NCI-H2171 treated with DMSO at 0.1 percent for 48 hours (cell line): Measurements from ENCODE around the gene BCL2.
A peak's percentile ranks its signal among the peaks of the same experiment; 100 is the strongest.

Experiments
- DNase-seq: peaks from one replicate; lab custom pipeline; 2025; lab: John Stamatoyannopoulos, UW

Gene BCL2

GRCh38 chr18:63140038-63140450 is 179.5 kb downstream of the BCL2 start:
- no peak for DNase-seq

DNA sequence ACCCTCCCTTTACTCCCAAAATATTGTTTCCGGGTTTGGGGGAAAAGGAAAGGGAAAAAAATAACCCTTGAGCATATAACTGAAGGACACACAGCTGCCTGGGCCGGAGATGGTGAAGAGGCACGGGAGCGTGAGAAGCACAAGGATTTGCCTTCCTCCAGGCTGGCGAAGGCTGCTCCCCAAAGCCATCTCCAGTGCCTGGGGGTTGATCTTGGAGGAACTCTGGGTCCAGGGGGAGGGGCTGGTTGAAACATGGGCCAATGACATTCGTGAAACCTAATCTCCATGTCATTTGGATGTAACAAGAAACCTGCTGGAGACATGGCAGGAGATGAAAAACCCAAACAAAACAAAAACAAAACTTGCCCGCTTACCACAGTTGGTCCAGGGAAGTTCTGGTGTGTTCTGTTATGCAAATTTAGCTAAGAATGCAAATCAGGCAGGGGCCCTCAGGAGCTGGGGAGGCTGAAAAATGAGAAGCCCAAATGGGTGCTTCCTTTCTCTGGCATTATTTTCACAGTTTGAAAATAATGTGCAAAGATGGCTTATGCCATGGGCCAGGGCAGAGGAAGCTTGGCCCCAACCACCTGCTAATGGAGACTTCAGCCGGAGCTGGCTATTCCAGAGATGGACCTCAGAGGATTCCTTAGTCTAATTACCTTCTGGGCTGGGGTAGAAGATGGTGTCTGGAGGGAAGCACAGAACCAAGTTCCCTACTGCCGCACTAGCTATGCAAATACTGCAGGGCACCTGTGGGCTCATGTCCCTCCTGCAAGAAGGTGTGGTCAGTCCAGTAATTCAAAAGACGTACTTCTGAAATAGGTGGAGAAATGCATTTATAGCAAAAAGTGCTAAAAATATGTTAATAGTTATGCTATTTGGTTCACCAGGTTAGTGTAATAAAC is 180.9 kb downstream of the BCL2 start:
- peak; percentile 81 for DNase-seq

- peak; percentile 70 for DNase-seq
These were observed 181.6 kb downstream of the BCL2 start for GRCh38 chr18:63137999-63138435.

DNA sequence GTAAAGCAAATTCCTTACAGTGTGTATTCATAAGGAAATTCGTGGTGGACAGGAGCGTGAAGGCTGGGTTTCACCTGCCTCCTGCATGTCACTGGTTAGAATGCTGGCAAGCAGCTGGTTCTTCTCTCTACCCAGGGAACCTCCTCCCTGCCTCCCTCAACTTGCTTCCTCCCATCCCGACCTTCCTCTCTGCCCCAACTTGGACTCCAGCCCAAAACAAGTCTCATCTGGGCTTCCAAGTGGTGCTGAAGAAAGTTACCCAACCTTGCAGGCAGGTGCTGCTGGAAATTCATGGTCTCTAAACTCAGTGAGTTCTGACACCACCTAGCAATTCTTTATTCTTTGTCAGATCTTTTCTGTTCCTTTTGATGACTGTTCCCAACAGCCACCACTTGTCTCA is 184.5 kb downstream of the BCL2 start:
- no peak for DNase-seq

DNA sequence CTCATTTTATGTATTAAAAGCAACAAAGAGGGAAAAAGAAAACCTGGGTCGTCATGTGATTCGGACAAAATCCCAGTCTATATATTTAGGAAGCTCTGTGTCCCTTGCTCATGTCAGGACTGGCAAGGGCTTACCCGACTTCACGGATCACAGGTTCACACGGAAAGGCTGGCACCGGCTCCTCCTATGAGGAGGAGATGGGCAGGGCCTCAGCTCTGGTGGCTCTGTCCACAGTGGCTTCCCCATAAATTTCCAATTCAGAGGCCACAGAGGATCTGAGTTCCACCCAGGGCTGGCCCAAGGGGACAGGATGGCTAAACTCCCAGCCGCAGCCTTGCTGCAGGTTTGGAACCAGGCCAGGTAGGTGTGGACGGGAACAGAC is 186.8 kb downstream of the BCL2 start:
- no peak for DNase-seq

GRCh38 chr18:63131959-63132818 is 187.4 kb downstream of the BCL2 start:
- DNase-seq, result no peak

DNA sequence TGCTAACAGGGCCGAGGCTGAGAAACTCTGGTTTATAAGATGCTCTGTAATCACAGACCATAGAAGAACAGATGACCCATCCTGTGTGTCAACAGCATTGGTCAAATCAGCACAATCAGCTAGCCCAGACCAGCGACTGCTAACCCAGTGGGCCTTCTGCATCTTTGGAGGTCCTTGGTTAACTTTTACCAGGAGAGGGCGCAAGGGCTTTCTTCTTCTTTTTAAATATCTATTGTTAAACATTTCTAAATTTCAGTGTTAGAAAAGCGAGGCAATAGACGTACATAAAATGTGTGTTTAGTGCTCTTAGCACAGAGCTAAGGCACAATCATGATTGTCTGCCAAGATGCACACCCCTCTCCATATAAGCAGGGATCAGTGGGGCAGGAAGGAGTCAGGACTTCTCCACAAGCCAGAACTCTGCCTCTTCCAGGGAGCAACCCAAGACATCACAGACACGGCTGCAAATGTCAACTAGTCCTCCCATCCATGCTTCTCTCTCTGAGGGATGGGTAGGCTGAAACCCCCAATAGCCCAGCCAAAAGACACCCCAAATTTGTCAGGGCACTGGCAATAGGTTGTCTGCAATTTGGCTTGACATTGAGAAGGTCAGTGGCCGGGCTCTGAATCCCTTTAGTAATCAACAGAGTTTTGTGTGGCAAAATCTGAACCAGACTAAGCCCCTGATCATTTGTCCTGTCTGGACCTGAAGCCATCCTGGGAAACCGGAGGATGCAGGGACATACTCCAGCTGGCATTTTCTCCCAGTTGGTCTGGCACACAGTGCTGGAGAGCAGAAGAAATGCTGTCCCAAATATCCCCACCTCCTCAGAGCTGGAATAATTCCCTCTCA is 188.2 kb downstream of the BCL2 start:
- DNase-seq, result no peak

- no peak for DNase-seq
These were observed 189.4 kb downstream of the BCL2 start for GRCh38 chr18:63130176-63130575.

DNA sequence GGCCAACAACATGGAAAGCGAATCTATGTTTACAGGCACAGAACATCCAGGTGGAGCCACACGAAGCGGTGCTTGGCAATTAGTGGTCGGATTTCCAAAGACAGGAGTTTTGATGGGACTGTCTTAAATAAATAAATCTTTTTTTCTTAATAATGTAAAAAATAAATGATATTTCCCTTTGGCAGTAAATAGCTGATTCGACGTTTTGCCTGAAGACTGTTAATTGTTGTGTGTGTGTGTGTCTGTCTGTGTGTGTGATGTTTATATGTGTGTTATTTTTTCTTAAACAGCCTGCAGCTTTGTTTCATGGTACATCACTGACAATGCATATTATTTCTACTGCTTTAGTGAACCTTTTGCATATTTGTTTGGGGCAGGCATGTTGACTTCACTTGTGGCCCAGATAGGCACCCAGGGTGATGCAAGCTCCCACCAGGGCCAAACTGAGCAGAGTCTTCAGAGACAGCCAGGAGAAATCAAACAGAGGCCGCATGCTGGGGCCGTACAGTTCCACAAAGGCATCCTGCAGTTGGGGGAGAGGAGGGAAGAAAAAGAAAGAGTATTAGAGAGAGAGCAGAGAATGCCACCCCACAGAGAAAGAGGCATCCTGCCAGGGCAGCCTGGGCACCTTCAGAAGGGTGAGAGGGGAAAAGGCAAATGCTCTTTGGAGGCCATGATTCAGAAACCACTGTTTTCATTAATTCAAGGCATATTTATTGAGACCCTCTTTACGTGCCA is 191.2 kb downstream of the BCL2 start:
- DNase-seq, result no peak

- DNase-seq, result no peak
These were observed 193.2 kb downstream of the BCL2 start for GRCh38 chr18:63126134-63127069.

GRCh38 chr18:63120620-63121019 is 198.9 kb downstream of the BCL2 start:
- no peak for DNase-seq

GRCh38 chr18:63119647-63120046 is 199.9 kb downstream of the BCL2 start:
- peak; percentile 42 for DNase-seq

GRCh38 chr18:63113899-63114565 is 205.5 kb downstream of the BCL2 start:
- DNase-seq, result no peak

DNA sequence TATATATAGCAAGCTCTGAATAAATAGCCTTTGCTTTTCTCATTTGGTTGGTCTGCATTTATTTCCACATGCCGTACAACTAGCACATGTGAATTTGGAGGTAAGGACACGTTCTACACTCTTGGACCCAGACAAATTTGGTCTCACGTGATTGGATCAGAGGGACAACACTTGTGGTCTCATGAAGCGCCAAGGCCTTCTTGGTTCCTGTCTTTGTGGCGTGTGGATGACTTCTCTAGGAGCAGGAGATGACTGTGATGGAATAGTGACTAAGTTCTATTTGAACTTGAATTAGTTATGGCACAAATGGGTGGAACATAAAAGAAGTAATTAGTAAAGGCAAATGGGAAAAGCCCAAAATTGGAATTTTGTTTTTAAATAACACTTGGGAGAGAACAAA is 206.9 kb downstream of the BCL2 start:
- no peak for DNase-seq

GRCh38 chr18:63111671-63112402 is 207.7 kb downstream of the BCL2 start:
- no peak for DNase-seq

DNA sequence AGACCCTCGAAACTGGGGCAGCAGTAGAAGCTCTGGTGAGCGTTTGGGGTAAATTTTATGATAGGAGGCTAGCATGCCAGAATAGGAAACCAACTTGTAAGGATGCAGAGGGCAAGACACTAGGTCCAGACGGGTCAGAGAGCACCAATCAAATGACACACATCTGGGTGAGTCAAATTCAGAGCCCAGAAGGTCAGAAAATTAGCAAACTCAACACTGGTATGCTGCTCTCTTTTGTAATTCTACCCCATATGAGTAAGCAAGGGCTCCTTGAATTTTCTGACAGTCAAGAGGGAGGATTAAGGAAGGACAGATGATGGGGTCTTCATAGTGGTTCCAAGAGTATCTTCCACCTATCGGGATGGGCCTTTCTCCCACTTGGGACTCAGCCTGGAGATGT is 209.8 kb downstream of the BCL2 start:
- DNase-seq, result no peak

- DNase-seq, result no peak
These were observed 210.5 kb downstream of the BCL2 start for GRCh38 chr18:63109022-63109421.

- no peak for DNase-seq
These were observed 211.6 kb downstream of the BCL2 start for GRCh38 chr18:63107931-63108330.
